Stimulated activated naive CD8-positive, alpha-beta T cell treated with anti-CD3 and anti-CD28 coated beads, Interleukin-15, Interleukin-2, amounts not matched to agents 100 U/mL and 50 U/mL, for 24 hours (primary cell): ENCODE results near the gene F7.

Source experiments
- ATAC-seq: fragments of 150-1000 bp; cut with Tn5 transposase; one replicate; pipeline ENCODE4 v1.10.0; 2021
- DNase-seq: peaks from one replicate; pipeline ENCODE4 v3.0.0; 2021

The F7 gene

DNA sequence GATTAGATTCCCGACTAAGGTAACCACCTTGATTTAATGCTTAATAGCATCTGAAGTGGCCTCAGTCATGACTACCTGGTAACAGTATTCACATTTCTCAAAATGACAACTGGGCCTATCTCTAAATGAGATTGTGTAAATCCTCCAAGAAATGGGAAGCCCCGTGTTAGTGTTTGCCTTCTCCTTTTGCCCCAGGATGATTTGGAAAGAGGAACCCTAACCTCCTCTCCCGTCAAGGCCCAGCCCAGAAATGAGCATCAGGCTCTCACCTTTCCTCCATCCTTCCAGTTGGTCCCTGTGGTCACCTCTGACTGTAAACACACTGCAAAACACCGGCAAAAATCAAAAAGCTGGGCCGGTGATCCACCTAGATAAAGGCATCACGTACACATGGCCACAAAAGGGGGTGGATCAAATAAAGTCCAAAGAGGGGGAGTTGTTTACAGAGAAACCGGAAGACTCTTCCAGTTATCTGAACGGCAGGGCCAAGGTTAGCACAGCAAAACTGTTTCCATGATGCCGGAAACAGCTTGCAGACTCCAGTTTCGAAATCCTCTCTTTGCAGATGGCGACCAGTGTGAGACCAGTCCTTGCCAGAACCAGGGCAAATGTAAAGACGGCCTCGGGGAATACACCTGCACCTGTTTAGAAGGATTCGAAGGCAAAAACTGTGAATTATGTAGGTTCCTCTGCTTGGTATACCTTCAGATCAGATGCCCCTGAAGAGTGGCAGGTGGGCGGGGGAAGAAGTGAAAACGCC is 33.4 kb downstream of the F7 start:
- ATAC-seq (no peak), DNase-seq (no peak)

DNA sequence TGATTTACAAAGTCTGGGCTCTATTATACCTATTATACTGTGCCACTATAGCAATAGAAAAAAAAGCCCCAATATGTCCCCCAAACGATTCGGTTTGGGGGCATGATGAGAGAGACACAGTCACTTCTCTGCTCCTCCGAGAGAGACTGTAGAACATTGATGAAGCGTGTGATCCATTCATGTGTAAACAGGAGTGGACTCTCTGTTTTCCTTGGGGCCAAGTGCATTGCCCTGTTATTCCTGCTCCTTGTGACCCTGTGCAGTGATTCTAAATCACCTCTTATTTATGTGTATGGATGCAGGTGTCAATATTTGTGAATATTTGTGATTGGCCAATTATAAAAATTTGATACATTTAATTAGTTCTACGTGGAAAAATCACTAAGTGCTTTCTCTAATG is 34.0 kb downstream of the F7 start:
- ATAC-seq (no peak), DNase-seq (no peak)

DNA sequence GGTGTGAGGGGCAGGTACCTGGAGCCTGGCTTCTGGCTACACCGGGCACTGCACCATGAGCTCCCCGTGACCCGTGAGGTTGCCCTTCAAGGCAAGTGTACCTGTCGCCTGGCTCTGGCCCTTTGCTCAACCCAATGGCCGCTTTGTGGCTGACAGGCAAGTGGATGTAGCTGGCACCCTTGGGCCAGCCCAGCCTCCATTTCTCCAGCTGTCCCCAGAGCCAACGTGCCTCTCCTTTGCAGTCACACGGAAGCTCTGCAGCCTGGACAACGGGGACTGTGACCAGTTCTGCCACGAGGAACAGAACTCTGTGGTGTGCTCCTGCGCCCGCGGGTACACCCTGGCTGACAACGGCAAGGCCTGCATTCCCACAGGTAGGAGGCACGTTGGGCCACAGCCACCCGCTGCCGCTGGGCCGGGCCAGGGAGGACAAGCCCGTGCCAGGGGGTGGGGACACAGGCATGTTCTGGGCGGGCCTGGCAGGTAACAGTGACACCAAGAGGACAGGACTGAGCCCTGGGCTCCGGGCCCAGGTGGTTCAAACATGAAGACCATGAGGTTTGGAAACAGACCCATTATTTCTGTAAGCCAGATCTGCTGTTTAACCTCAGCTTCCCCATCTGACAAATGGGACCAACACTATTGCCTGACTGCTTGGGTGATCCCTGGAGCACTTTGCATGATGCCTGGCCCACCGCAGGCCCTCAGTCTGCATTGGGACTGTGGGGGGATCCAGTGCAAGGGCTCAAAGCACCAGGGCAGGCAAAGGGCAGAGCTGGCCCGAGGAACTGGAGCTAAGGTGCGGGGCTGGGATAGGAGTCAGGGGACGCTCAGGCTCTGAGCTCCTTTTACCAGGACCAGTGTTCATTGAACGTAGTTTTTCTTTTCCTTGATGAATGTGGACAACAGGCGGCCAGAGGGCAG is 35.3 kb downstream of the F7 start:
- DNase-seq, result no peak

DNA sequence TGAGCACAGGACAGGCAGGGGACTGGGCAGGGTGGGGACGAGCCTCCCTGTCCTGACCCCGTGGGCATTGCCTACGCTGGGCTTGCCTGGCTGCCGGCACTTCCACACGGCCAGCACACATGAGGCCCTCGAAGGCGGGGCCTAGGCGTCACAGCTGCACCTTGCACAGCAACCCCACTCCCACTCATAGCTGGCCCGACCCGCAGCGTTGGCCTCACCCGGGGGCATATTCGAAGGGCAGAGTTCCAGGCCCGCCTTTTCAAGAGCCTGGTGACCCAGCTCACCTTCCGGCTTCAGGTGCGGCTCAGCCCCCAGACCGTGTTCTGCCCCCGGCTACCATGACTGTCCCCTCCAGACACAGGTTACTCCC is 36.0 kb downstream of the F7 start:
- DNase-seq, result no peak
- no peak for ATAC-seq

More for the DNA sequence above, 35.3 kb downstream of the F7 start:
- ATAC-seq, result no peak

DNA sequence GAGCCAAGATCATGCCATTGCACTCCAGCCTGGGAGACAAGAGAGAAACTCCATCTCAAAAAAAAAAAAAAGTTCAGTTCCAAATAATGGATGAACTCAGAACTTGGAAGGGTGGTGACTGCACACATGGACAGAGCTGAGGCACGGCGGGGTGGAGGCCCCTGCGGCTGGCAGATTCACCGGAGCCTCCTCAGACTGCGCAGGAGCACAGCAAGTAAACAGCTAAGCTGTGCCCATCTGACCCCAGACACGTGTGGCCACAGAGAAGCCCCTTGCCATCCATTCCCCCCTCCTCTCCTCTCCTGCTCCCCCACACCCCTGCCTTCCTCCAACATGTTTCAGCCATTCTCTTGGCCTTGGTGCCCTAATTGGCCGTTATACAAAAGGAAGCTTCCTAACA is 37.3 kb downstream of the F7 start:
- ATAC-seq (no peak), DNase-seq (no peak)

DNA sequence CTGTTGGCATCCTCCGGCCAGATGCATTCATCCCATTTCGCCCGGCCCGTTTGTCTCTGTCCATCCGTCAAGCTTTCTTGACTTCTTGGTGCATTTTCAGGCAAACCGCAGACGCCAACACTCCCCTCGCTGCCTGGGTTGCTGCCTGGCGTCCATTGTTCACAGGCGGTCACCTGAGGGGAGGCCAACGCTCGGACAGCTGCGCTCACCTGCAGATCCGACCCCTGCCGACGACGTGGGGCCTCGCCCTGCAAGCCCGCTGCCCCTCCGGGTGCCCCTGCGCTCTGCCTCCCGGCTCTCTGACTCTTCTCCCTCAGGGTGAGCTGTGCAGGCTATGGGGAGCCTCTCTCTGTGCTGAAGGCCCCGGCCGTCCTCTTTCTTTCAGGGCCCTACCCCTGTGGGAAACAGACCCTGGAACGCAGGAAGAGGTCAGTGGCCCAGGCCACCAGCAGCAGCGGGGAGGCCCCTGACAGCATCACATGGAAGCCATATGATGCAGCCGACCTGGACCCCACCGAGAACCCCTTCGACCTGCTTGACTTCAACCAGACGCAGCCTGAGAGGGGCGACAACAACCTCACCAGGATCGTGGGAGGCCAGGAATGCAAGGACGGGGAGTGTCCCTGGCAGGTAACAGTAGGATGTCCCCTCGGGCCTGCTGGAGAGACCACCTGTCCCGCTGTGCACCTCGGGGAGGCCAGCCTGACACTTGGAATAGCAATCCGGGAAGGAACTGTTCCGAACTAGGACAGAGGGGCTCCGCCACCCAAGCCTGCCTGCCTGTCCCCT is 38.1 kb downstream of the F7 start:
- DNase-seq (no peak), ATAC-seq (no peak)

DNA sequence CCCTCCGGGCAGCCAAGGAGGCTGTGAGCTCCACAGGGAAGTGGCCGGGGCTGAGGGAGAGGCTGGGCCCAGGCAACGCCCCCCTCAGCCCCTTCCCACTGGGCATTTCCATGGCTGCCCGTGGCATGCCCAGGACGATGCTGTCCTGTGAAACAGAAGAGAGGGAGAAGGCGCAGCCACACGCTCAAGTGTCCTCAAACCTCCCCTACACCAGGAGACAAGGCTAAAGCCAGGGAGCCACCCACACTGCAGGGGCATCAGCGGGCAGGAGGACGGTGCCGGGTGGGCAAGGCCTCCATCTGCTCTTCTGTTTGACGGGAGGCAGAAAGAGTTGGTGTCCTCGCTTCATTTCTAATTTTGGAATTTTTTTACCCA is 38.7 kb downstream of the F7 start:
- DNase-seq, result no peak
- no peak for ATAC-seq

DNA sequence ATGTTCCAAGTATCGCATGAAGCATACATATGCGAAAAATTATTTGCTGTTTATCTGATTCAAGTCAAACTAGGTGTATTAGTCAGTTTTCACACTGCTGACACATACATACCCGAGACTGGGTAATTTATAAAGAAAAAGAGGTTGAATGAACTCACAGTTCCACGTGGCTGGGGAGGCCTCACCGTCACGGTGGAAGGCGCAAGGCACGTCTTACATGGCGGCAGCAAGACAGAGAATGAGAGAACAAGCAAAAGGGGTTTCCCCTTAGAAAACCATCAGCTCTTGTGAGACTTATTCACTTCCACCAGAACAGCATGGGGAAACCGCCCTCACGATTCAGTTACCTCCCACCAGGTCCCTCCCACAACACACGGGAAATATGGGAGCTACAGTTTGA is 39.9 kb downstream of the F7 start:
- ATAC-seq (peak; percentile 21), DNase-seq (peak; percentile 42)

DNA sequence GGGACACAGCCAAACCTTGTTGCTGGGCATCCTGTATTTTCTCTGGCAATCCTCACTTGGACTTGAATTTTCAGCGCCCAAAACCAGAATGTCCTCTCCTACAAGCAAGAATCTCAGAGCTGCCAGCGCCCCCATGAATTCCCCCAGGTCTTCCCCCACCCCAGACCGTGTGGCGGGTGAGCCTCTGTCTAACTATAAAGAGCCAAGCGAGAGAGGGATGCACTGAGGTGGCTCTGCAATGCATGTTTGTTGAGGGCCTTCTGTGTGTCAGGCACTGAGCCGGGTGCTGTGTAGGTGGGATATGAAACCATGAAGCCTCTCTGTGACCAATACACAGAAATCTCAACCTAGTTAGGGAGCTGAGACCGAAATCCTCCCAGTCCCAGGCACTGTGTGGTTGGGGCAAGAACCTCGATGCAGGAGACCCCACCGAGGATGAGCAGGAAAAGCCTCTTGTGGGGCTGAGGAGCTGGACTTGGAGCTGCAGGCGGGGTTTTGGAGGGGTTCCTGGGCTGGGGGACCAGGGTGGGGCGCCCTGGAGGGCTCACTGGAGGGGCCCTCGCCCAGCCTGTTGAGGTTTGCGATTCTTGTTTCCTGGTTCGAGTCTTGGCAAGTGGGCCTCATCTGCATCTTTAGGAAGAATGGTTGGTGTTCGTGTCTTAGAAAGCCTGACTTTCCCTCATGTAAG is 40.5 kb downstream of the F7 start:
- peak; percentile 35 for ATAC-seq
- no peak for DNase-seq

DNA sequence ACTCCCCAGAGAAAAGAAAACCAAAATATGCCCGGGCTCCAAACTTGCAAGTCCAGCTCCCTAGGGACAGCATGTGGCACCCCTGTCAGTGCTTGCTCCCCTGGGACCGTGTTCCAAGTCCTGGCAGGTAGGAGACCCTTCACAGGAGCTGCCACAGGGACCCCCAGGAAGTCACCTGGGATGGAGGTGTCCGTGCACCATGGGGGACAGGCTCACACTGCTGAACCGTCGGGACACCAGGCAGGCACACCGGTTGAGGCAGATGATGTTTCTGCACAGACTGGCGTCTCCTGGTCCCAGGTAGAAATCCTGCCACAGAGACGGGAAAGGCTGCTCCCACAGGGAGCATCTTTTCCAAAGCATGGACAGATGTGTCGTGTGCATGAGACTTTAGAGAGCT is 41.2 kb downstream of the F7 start:
- DNase-seq (no peak), ATAC-seq (no peak)

DNA sequence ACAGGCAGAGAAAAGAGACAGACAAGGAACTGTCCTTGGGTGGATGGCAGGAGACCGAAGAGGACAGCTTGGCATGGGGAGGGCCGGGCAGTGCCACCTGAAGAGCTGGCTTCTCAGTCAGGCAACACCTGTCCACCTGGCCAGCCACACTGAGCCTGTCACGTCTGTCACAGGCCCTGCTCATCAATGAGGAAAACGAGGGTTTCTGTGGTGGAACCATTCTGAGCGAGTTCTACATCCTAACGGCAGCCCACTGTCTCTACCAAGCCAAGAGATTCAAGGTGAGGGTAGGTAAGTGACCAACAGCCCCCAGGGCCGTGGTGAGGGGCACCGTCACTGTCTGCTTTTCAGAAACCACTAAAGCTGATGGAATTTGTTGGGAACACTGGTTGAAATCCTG is 41.6 kb downstream of the F7 start:
- DNase-seq, result no peak
- ATAC-seq, result no peak

DNA sequence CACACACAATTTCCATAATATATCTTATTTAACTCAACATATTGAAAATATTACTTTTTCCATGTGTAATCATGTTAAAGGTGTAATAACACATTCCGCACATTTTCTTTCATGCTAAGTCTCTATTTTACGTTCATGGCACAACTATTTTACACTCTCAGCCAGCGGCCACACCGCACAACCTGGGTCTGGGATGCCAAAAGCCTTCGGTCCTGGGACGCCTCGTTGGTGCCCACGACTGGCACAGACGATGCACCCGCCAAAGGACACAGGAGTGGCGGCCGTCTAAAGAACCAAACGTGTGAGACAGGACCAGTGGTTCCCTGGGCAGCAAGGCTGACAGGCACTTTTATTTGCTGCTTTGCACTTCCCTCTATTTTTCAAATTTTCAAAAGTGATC is 42.8 kb downstream of the F7 start:
- ATAC-seq, result no peak
- no peak for DNase-seq

DNA sequence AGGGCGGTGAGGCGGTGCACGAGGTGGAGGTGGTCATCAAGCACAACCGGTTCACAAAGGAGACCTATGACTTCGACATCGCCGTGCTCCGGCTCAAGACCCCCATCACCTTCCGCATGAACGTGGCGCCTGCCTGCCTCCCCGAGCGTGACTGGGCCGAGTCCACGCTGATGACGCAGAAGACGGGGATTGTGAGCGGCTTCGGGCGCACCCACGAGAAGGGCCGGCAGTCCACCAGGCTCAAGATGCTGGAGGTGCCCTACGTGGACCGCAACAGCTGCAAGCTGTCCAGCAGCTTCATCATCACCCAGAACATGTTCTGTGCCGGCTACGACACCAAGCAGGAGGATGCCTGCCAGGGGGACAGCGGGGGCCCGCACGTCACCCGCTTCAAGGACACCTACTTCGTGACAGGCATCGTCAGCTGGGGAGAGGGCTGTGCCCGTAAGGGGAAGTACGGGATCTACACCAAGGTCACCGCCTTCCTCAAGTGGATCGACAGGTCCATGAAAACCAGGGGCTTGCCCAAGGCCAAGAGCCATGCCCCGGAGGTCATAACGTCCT is 43.4 kb downstream of the F7 start:
- DNase-seq (no peak), ATAC-seq (no peak)

DNA sequence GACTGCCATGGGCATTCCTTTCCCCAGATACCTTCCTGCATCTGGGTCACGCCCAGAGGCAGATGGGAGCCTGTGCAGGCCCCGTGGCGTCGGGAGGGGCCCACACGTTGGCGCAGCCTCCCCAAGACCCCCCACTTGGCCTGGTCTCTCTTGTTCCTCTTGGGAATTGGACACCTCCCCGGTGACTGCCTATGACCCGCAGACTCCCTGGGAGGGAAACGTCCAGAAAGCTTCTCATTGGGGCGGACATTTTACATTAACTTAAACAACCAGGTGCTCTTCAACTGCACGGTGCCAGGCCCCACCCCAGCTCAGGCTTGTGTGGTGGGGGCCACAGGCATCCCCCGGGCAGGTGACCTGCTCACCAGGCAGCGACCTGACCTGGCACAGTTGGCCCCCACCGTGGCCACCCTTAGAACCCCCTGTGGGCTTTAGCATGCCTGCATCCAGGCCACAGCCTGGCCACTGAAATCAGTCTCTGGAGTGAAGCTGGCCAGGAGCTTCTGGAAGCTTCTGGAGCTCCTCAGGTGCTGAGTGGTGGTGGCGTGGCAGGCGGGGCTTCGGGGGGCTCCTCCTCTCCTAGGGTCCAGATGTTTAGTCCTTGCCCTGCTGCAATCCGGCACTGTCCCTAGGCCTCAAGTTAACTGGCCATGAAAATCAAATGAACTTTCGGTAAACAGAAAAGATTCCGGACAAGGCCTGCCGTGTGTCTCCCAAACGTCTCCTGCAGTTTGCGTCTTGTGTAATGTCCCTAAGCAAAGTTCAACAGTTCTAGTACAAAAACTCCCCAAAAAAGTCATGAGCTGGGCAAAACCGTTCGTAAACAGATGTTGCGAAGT is 44.3 kb downstream of the F7 start:
- ATAC-seq (no peak), DNase-seq (no peak)

DNA sequence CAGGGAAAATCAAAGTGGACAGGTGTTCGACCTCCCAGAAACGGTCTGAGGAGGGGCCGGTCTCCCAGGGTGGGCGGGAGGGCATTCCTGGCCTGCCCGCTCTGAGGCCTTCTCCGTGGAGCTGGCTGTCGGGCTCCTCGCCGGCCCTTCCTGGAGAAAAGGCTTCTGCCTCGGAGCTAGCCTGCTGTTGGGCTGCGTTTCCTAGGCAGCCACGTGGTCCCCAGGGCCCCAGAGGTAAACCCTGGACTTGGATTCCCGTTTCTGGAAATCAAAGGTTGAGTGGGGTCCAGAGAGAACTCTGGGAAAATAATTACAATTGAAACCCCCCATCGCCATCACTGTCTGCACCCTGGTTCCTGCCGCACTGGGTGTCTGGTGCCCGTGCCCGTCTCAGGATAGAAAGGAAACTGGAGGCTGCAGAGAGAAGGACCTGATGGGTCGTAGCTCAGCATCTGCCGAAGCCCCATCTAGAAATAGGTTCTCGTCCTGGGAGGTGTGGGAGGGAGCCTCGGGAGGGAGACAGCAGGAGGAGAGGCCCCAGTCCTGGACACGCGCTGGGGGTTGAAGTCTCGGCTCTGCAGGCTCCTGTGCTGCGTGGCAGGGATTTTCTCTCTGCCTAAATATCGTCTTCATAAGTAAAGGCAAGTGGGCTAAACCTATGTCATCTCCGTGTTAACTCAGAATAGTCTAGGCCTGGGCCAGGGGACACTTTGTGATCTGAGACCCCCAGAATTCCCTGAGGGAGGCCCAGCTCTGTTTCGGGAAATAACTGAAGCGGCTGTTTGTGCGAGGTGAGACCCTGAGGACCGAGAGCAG is 45.2 kb downstream of the F7 start:
- DNase-seq (no peak), ATAC-seq (no peak)

DNA sequence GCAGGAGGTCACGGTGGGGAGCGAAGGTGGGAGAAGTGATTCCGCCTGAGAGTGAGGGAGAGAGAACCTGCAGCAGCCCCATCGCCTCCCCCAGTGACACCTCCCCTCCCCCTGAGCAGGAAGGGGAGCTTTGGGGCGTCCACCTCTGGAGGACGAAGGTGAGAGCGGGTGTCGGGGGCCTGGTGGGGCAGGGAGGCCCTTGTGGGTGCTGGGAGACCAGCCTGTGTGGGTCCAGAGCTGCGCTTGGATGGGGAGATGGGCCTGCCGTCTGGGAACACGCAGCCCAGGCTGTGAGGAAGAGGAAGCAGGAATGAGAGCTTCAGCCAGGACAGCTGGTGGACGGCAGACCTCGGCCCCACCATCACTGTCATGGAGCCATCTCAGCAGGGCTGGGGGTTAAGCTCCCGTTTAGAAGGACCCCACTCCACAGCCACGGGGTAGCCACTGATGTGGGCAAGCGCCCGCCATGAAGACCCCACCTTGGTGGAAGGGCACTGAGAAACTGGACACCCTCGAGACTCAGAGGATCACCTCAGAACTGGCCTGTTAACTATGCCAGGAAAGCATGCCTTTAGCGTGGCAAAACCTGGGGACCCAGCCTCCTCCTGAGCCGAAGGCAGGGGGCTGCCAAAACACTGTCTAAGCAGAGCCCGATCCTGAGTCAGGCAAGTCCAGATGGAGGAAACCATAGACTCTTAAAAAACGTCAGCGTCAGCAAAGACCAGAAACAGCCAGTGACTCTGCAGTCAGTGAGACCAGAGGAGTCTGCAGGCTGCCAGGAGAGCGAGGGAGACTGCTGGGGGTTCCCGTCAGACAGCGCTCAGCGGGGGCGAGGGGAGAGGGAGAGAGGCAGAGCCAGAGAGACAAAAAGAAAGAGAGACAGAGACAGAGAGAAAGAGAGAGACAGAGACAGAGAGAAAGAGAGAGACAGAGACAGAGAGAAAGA is 46.4 kb downstream of the F7 start:
- no peak for DNase-seq
- peak; percentile 34 for ATAC-seq

DNA sequence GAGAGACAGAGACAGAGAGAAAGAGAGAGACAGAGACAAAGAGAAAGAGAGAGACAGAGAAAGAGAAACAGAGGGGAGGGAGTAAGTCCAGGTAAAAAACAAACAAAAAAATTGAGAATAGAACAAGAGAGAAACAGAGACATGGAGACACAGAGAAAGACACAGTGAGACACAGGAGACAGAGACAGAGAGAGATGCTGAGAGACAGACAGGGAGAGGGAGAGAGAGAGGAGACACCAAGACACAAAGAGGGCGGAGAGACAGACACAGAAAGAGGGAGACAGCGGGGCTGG is 47.0 kb downstream of the F7 start:
- DNase-seq (no peak), ATAC-seq (no peak)

DNA sequence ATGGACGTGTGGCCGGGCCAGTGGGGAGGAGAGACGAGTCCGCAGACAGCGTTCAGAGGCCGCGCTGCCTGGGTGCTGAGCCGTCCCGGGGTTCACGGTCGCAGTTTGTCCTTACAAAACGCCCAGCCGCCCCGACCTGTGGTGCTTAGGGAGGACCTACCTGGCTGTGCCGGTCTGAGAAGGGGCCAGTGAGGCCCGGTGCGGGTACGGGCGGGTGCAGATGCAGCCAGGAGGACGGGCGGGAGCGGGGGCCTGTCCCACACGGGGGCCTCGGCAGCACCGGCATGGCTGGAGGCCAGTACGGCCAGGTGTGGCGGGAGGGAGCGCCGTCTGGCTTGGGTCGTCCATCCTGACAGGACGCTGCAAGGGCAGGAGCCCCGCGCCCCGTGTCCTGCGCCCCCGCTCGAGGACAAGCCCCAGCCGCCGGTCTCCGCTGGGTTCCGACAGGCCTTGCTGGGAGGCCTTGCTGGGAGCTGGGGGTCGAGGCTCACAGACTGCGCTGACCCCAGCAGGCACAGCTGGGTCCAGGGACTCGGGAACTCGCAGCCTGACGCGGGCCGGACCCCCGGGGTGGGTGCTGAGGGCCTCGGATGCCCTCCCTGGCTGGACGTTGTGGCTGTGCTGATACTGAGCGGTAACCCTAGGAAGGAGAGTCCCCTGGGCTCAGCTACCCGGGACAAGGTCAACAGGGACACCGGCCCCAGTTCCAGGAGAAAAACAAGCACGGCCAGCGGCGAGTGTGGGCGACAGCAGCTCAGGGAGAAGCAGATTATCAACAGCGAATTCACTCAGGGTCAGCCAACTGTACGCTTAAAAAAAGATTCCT is 47.6 kb downstream of the F7 start:
- DNase-seq, result no peak
- ATAC-seq, result no peak
